ENCODE data around the gene SPINK6. TPM values are rescaled to one million over a fixed set of nuclear protein-coding genes. Genes with fewer than 3 reads are reported as not detected.

Gene SPINK6
- total RNA-seq, 1 donor from 2014 or later: not detected

- peak; percentile 33 for DNase-seq (ENCODE audit: low read depth)
Measured at GRCh38 chr5:148224117-148224742, 21.4 kb downstream of the SPINK6 start.

GRCh38 chr5:148228392-148228984 is 25.6 kb downstream of the SPINK6 start:
- Histone ChIP-seq H3K27me3 (ENCODE audit: control insufficient read depth, insufficient read depth, low read length) (no peaks in the 10 kb centered on the region), H3K4me3 (ENCODE audit: low read depth, low read length) (no peak overlapping the region), H3K36me3 (ENCODE audit: control insufficient read depth, insufficient read depth, low read length) (no peaks in the 10 kb centered on the region)
- FAIRE-seq: no peak
- TF ChIP-seq CTCF (IDR thresholded peaks at IDR 0.05; ENCODE audit: insufficient read depth, low read length, severe bottlenecking): no peak
- DNase-seq (ENCODE audit: low read depth): no peak

More at GRCh38 chr5:148224117-148224742, 21.4 kb downstream of the SPINK6 start:
- no peak for TF ChIP-seq CTCF (IDR thresholded peaks at IDR 0.05; ENCODE audit: insufficient read depth, low read length, severe bottlenecking)
- Histone ChIP-seq H3K27me3 (ENCODE audit: control insufficient read depth, insufficient read depth, low read length) (no peaks in the 10 kb centered on the region), H3K36me3 (ENCODE audit: control insufficient read depth, insufficient read depth, low read length) (no peaks in the 10 kb centered on the region), H3K4me3 (ENCODE audit: low read depth, low read length) (no peak overlapping the region)
- no peak for FAIRE-seq

- Histone ChIP-seq H3K27me3 (ENCODE audit: control insufficient read depth, insufficient read depth, low read length) (no peaks in the 10 kb centered on the region), H3K4me3 (ENCODE audit: low read depth, low read length) (no peak overlapping the region), H3K36me3 (ENCODE audit: control insufficient read depth, insufficient read depth, low read length) (no peaks in the 10 kb centered on the region)
- FAIRE-seq: no peak
- no peak for TF ChIP-seq CTCF (IDR thresholded peaks at IDR 0.05; ENCODE audit: insufficient read depth, low read length, severe bottlenecking)
- no peak for DNase-seq (ENCODE audit: low read depth)
Measured at GRCh38 chr5:148229840-148230239, 27.0 kb downstream of the SPINK6 start.

DNA sequence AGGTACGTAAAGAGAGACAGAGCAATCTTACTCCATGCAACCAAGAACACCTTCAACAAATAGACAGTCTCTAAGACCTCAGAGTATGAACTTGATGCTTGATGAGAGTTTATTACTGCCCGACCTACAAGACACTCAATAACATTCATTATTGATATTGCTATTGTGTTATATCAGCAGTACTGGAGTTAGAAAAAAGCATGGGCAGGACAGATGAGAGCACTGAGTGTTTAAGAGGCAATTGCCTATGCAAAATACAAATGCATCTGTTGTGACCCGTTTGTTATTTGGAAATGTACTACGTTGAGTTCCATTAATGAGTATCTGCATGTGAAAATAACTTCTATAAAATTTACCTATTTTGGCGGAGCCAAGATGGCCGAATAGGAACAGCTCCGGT is 27.4 kb downstream of the SPINK6 start:
- Histone ChIP-seq H3K36me3 (ENCODE audit: control insufficient read depth, insufficient read depth, low read length) (no peaks in the 10 kb centered on the region), H3K4me3 (ENCODE audit: low read depth, low read length) (no peak overlapping the region), H3K27me3 (ENCODE audit: control insufficient read depth, insufficient read depth, low read length) (no peaks in the 10 kb centered on the region)
- no peak for FAIRE-seq
- TF ChIP-seq CTCF (IDR thresholded peaks at IDR 0.05; ENCODE audit: insufficient read depth, low read length, severe bottlenecking): no peak
- no peak for DNase-seq (ENCODE audit: low read depth)

GRCh38 chr5:148237785-148238417 is 35.1 kb downstream of the SPINK6 start:
- FAIRE-seq (no peak), DNase-seq (ENCODE audit: low read depth) (no peak)
- Histone ChIP-seq H3K4me3 (ENCODE audit: low read depth, low read length) (no peak overlapping the region), H3K36me3 (ENCODE audit: control insufficient read depth, insufficient read depth, low read length) (no peaks in the 10 kb centered on the region), H3K27me3 (ENCODE audit: control insufficient read depth, insufficient read depth, low read length) (no peaks in the 10 kb centered on the region)
- TF ChIP-seq CTCF (IDR thresholded peaks at IDR 0.05; ENCODE audit: insufficient read depth, low read length, severe bottlenecking): no peak
